Measurements from ENCODE around the gene ZBTB32. TPM values are rescaled to one million over a fixed set of nuclear protein-coding genes. Genes with fewer than 3 reads are reported as not detected.
"Not testable (repeated sequence)": the region's sequence is repeated elsewhere in the genome, so short reads cannot be mapped to it uniquely, and the experiment has no call there.

The ZBTB32 gene
- total and polyA plus RNA-seq, 9 donors, result 0.41 TPM; not detected in 8

- Histone ChIP-seq H3K4me3 (no peak overlapping the region), H3K36me3 (no peaks in the 10 kb centered on the region), H3K4me1 (ENCODE audit: insufficient read depth) (peaks cover 2% of the 10 kb centered on the region), H3K27me3 (no peaks in the 10 kb centered on the region), H3K27ac (no peak overlapping the region), H3K9me3 (no peaks in the 10 kb centered on the region)
- WGBS, 3 donors, result 41 to 53% (median 44%) methylated on average over 3 of the region's 3 CpGs
- no peak for DNase-seq
- intact Hi-C loops (cut with DNase I), result no loop called here
- TF ChIP-seq POLR2A (IDR thresholded peaks at IDR 0.05) (no peak), EP300 (IDR thresholded peaks at IDR 0.05) (no peak)
- TF ChIP-seq, protein P1, sequence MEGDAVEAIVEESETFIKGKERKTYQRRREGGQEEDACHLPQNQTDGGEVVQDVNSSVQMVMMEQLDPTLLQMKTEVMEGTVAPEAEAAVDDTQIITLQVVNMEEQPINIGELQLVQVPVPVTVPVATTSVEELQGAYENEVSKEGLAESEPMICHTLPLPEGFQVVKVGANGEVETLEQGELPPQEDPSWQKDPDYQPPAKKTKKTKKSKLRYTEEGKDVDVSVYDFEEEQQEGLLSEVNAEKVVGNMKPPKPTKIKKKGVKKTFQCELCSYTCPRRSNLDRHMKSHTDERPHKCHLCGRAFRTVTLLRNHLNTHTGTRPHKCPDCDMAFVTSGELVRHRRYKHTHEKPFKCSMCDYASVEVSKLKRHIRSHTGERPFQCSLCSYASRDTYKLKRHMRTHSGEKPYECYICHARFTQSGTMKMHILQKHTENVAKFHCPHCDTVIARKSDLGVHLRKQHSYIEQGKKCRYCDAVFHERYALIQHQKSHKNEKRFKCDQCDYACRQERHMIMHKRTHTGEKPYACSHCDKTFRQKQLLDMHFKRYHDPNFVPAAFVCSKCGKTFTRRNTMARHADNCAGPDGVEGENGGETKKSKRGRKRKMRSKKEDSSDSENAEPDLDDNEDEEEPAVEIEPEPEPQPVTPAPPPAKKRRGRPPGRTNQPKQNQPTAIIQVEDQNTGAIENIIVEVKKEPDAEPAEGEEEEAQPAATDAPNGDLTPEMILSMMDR (IDR thresholded peaks at IDR 0.05), result no peak
Measured at GRCh38 chr19:35671818-35672217, 32.5 kb upstream of the ZBTB32 start.

GRCh38 chr19:35673121-35673804, 31.1 kb upstream of the ZBTB32 start:
- H3K4me3 ChIP-seq, result no peak overlapping the region
- intact Hi-C loops (cut with DNase I), result no loop called here
- DNase-seq, result no peak
- peaks cover 2% of the 10 kb centered on the region for H3K4me1 ChIP-seq (ENCODE audit: insufficient read depth)
- TF ChIP-seq, protein P1 (IDR thresholded peaks at IDR 0.05), result no peak
- TF ChIP-seq EP300 (IDR thresholded peaks at IDR 0.05), result no peak
- no peak for TF ChIP-seq POLR2A (IDR thresholded peaks at IDR 0.05)
- no peaks in the 10 kb centered on the region for H3K9me3 ChIP-seq
- no peaks in the 10 kb centered on the region for H3K27me3 ChIP-seq
- H3K36me3 ChIP-seq, result no peaks in the 10 kb centered on the region
- H3K27ac ChIP-seq, result no peak overlapping the region
- WGBS, 3 donors, result 6 to 8% (median 6%) methylated on average over 39 of the region's 39 CpGs

- Histone ChIP-seq H3K4me3 (no peak overlapping the region), H3K36me3 (no peaks in the 10 kb centered on the region), H3K9me3 (no peaks in the 10 kb centered on the region), H3K27ac (no peak overlapping the region), H3K4me1 (ENCODE audit: insufficient read depth) (peaks cover 2% of the 10 kb centered on the region), H3K27me3 (no peaks in the 10 kb centered on the region)
- no peak for DNase-seq
- TF ChIP-seq EP300 (IDR thresholded peaks at IDR 0.05) (no peak), POLR2A (IDR thresholded peaks at IDR 0.05) (no peak)
- TF ChIP-seq, protein P1 (IDR thresholded peaks at IDR 0.05), result no peak
- WGBS, 3 donors, result 74 to 80% (median 76%) methylated on average over 15 of the region's 15 CpGs
- intact Hi-C loops (cut with DNase I), result loop anchor here in 1 of 4 donors (5.0 kb wide), 1 partner anchor 157 kb away; no protein-coding TSS in a partner anchor
Measured at GRCh38 chr19:35675589-35676140, 28.7 kb upstream of the ZBTB32 start.

DNA sequence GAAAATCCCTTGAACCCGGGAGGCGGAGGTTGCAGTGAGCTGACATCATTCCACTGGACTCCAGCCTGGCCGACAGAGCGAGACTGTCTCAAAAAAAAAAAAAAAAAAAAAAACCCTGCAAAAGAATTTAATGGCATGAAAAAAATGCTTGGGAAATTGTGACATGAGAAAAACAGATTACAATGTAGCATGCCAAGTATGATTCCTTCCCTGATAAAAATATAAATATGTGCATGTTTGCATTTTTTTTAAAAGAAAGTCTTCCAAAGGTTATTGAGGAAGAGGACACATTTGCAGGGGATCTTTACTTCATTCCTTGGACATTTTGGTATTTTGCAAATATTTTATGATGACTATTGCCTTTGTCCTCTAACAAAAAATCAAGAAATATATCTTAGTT, 14.5 kb upstream of the ZBTB32 start:
- Histone ChIP-seq H3K9me3 (no peaks in the 10 kb centered on the region), H3K4me1 (ENCODE audit: insufficient read depth) (no peaks in the 10 kb centered on the region), H3K27ac (no peak overlapping the region), H3K4me3 (no peak overlapping the region), H3K36me3 (no peaks in the 10 kb centered on the region), H3K27me3 (no peaks in the 10 kb centered on the region)
- 27 to 44% (median 29%) methylated on average over 4 of the region's 4 CpGs for WGBS, 3 donors
- no peak for TF ChIP-seq POLR2A (IDR thresholded peaks at IDR 0.05)
- no peak for TF ChIP-seq EP300 (IDR thresholded peaks at IDR 0.05)
- TF ChIP-seq, protein P1 (IDR thresholded peaks at IDR 0.05), result no peak
- no peak for DNase-seq
- intact Hi-C loops (cut with DNase I), result loop anchor here in 3 of 4 donors (5.0 to 10.0 kb wide), 3 partner anchors 127 to 245 kb away; partner anchors contain the start of gene LRFN3 (in 2 of the 3)

GRCh38 chr19:35691106-35691505, 13.3 kb upstream of the ZBTB32 start:
- intact Hi-C loops (cut with DNase I), result loop anchor here in 3 of 4 donors (5.0 to 10.0 kb wide), 3 partner anchors 126 to 244 kb away; partner anchors contain the start of gene LRFN3 (in 2 of the 3)
- not testable (repeated sequence) for H3K36me3 ChIP-seq; H3K4me1 ChIP-seq (ENCODE audit: insufficient read depth); H3K9me3 ChIP-seq; H3K4me3 ChIP-seq; H3K27me3 ChIP-seq; H3K27ac ChIP-seq; DNase-seq
- 92 to 94% (median 92%) methylated on average over 35 to 37 of the region's 37 CpGs for WGBS, 3 donors

Data from ovary (tissue), 9 donors.